Right cardiac atrium (tissue), 5 donors: ENCODE measurements around the gene SV2C. TPM values are rescaled to one million over a fixed set of nuclear protein-coding genes. Genes with fewer than 3 reads are reported as not detected.

Source experiments
- ATAC-seq, 2 donors: fragments of 200-7000 bp; cut with Tn5 transposase; one replicate each; pipeline versions ENCODE4 v1.8.0 to v1.9.1; 2020; ENCODE audit warnings: moderate library complexity in 2 of 2, mild to moderate bottlenecking in 1 of 2
- DNase-seq, 3 donors: peaks; one replicate each; pipeline ENCODE4 v3.0.0-alpha.2; 2020
- H3K27ac ChIP-seq: one replicate; pipeline ENCODE4 v1.5.1; 2013; ENCODE audit warnings: mild to moderate bottlenecking, low read length, control low read depth, moderate library complexity
- H3K27me3 ChIP-seq: one replicate; pipeline ENCODE4 v1.6.1; 2013; ENCODE audit not compliant: control insufficient read depth, insufficient read depth
- H3K4me1 ChIP-seq: one replicate; pipeline ENCODE4 v1.6.1; 2013; ENCODE audit warnings: low read length; ENCODE audit not compliant: control insufficient read depth, insufficient read depth
- H3K4me3 ChIP-seq: one replicate; pipeline ENCODE4 v1.5.1; 2013; ENCODE audit warnings: low read length, control low read depth
- H3K9me3 ChIP-seq: one replicate; pipeline ENCODE4 v1.6.1; 2013; ENCODE audit warnings: low read length; ENCODE audit not compliant: control insufficient read depth
- WGBS: extraction: QIAGEN DNeasy Blood & Tissue Kit; methylation state at CpG from one replicate; pipeline ENCODE4 v1.1.7; 2013; 5-methylcytosine and 5-hydroxymethylcytosine counted together
- intact Hi-C, 4 donors: fragments of 100-400 bp; cut with DNase I; formaldehyde crosslinking; loops; one replicate each; pipeline versions ENCODE4 v1.11.0 to v1.14.0; 2022 to 2023
- polyA plus RNA-seq: library from polyadenylated mRNA; stranded (reverse); fragments of 200-250 nt; gene quantifications from one replicate; pipeline ENCODE4 v1.2.3, GENCODE V29; 2013
- total RNA-seq, 4 donors: library from RNA; stranded (reverse); fragmentation: NEBNext Ultra II Directional; extraction: Animal tissue kit (Norgen Biotek cat#: 25700); gene quantifications; one replicate each; pipeline ENCODE4 v1.2.1, GENCODE V29; 2021
- donor health status: healthy with polysubstance abuse.
- donor health status: DM: no; HTN: yes; CAD: no.
- donor health status: DM: no; HTN: no; CAD: no.
- donor health status: DM: no; HTN: yes; CAD: no; lungs with severe emphysema.
- donor health status: DM: yes; HTN: yes; CAD: no.

Gene SV2C
- total and polyA plus RNA-seq, 5 donors = 0.02 to 0.88 (median 0.11) TPM; not detected in 1

GRCh38 chr5:76257225-76257833, 174.1 kb downstream of the SV2C start:
- no peak overlapping the region for H3K27ac ChIP-seq
- 79% methylated on average over 6 of the region's 6 CpGs for WGBS
- DNase-seq (no peak), ATAC-seq (no peak)
- no peaks in the 10 kb centered on the region for H3K4me1 ChIP-seq
- H3K4me3 ChIP-seq = no peak overlapping the region
- H3K9me3 ChIP-seq = no peaks in the 10 kb centered on the region
- H3K27me3 ChIP-seq = no peaks in the 10 kb centered on the region
- intact Hi-C loops = no loop called here

DNA sequence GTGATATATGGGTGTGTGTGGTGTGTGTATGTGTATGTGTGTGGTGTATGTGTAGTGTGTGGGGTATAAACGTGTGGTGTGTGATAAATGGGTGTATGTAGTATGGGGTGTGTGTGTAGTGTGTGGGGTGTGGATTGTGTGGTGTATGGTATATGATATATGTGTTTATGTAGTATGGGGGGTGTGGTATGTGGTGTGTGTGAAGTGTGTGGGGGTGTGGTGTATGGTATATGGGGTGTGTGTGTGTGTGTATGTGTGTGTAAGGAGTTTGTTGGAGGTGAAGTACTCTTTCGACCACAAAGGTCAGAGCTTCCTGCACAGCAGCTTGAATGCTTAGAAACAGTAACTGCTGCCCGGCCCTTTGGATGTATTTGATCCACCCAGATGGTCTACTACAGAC, 174.7 kb downstream of the SV2C start:
- DNase-seq (no peak), ATAC-seq (no peak)
- Histone ChIP-seq H3K4me3 (no peak overlapping the region), H3K9me3 (no peaks in the 10 kb centered on the region), H3K27me3 (no peaks in the 10 kb centered on the region), H3K4me1 (no peaks in the 10 kb centered on the region), H3K27ac (no peak overlapping the region)
- 68% methylated on average over 3 of the region's 3 CpGs for whole genome bisulfite sequencing
- intact Hi-C loops = no loop called here

DNA sequence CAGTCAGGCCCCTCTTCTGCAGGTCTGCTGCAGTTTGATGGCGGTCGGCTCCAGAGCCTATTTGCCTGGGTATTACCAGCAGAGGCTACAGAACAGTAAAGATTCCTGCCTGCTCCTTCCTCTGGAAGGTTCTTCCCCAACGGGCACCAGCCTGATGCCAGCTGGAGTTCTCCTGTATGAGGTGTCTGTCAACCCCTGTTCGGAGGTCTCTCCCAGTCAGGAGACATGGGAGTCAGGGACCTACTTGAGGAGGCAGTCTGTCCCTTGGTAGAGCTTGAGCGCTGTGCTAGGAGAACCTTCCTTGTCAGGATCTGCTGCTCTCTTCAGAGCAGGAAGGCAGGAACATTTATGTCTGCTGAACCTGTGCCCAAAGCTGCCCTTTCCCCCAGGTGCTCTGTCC, 181.5 kb downstream of the SV2C start:
- intact Hi-C loops = no loop called here
- 79% methylated on average over 5 of the region's 5 CpGs for WGBS
- ATAC-seq (no peak), DNase-seq (no peak)
- no peaks in the 10 kb centered on the region for H3K4me1 ChIP-seq
- H3K9me3 ChIP-seq = no peaks in the 10 kb centered on the region
- no peak overlapping the region for H3K4me3 ChIP-seq
- no peak overlapping the region for H3K27ac ChIP-seq
- H3K27me3 ChIP-seq = no peaks in the 10 kb centered on the region

DNA sequence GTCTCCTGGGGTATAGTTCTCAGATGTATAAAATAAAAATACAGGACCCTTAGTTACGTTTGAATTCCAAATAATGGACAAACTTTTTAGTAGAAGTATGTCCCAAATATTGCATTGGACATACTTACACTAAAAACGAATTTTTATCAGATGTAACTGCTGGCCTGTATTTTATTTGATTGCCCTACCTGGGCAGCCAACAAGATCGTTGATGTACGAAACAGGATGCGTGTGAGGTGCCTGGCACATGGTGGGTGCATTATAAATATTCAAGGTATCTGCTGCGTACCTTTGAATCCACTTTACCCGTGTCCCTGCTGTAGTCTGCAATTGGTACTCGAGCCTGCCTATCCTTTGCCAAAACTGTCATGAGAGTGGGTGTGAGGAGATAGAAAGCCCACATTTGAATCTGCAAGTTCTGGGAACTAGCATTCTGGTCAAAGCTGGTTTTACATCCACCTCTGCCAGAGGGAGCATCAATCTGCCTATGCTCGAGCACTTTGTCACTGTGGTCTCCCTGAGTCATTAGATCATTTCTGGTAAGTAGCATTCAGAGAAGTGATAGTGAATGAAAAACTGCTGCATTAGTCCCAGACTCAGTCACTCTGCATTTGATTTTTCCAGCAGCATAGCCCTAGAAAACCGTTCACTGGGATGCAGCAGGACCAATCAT, 186.2 kb downstream of the SV2C start:
- Histone ChIP-seq H3K4me3 (no peak overlapping the region), H3K27ac (no peak overlapping the region), H3K4me1 (no peaks in the 10 kb centered on the region), H3K27me3 (no peaks in the 10 kb centered on the region), H3K9me3 (no peaks in the 10 kb centered on the region)
- DNase-seq (no peak), ATAC-seq (no peak)
- WGBS = 64% methylated on average over 10 of the region's 10 CpGs
- intact Hi-C loops = no loop called here

GRCh38 chr5:76269932-76270610, 186.9 kb downstream of the SV2C start:
- Histone ChIP-seq H3K27me3 (no peaks in the 10 kb centered on the region), H3K4me3 (no peak overlapping the region), H3K9me3 (no peaks in the 10 kb centered on the region), H3K4me1 (no peaks in the 10 kb centered on the region), H3K27ac (no peak overlapping the region)
- 29% methylated on average over 1 of the region's 1 CpG for WGBS
- no peak for ATAC-seq
- no peak for DNase-seq
- intact Hi-C loops = no loop called here

DNA sequence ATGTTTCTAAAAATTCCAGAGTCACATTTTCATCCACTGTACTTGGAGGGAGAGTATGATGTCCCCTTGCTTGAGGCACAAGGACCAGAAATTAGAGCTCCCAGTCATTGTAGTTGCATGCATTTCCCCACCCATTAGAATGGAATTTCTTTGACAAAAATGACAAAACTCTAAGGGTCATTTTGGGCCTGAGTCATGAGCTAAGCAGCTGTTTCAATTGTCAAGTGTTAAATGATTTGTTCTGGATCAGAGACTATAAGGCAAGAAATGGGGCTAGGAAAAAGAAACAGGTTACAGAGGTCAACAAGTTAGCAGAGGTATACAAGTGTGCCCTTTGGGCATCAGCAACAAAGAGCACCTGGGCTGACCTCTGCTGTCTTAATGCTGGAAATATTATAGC, 188.7 kb downstream of the SV2C start:
- no peak overlapping the region for H3K27ac ChIP-seq
- no peaks in the 10 kb centered on the region for H3K27me3 ChIP-seq
- DNase-seq (no peak), ATAC-seq (no peak)
- no peaks in the 10 kb centered on the region for H3K9me3 ChIP-seq
- no peak overlapping the region for H3K4me3 ChIP-seq
- intact Hi-C loops = no loop called here
- no peaks in the 10 kb centered on the region for H3K4me1 ChIP-seq

GRCh38 chr5:76273206-76273885, 190.2 kb downstream of the SV2C start:
- no peak overlapping the region for H3K4me3 ChIP-seq
- ATAC-seq = no peak
- DNase-seq = no peak
- intact Hi-C loops = no loop called here
- H3K9me3 ChIP-seq = no peaks in the 10 kb centered on the region
- no peaks in the 10 kb centered on the region for H3K27me3 ChIP-seq
- no peak overlapping the region for H3K27ac ChIP-seq
- no peaks in the 10 kb centered on the region for H3K4me1 ChIP-seq
- 35% methylated on average over 8 of the region's 8 CpGs for WGBS

DNA sequence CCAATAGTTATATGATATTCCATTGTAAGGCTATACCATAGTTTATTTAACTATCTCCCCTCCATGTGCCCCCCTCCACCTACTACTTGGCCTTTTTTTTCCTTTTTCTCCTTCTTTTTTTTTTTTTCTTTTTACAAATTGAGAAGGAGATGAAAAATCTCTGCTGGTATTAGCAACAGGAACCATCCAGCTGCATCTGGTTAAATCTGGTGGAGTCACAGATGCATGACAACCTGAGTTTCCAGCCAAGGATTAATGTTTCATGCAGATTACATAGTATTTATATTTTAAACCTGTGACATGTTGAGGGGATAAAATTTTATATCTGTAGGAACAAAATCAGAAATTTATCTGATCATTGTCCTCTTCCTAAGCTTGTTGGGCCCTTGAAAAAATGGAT, 191.4 kb downstream of the SV2C start:
- Histone ChIP-seq H3K9me3 (no peaks in the 10 kb centered on the region), H3K27me3 (no peaks in the 10 kb centered on the region), H3K4me1 (no peaks in the 10 kb centered on the region), H3K27ac (no peak overlapping the region), H3K4me3 (no peak overlapping the region)
- no peak for ATAC-seq
- intact Hi-C loops = no loop called here
- no peak for DNase-seq

- intact Hi-C loops = no loop called here
- Histone ChIP-seq H3K4me3 (no peak overlapping the region), H3K27ac (no peak overlapping the region), H3K4me1 (no peaks in the 10 kb centered on the region), H3K27me3 (no peaks in the 10 kb centered on the region), H3K9me3 (no peaks in the 10 kb centered on the region)
- DNase-seq (no peak), ATAC-seq (no peak)
These were observed 194.6 kb downstream of the SV2C start for GRCh38 chr5:76277736-76278135.

DNA sequence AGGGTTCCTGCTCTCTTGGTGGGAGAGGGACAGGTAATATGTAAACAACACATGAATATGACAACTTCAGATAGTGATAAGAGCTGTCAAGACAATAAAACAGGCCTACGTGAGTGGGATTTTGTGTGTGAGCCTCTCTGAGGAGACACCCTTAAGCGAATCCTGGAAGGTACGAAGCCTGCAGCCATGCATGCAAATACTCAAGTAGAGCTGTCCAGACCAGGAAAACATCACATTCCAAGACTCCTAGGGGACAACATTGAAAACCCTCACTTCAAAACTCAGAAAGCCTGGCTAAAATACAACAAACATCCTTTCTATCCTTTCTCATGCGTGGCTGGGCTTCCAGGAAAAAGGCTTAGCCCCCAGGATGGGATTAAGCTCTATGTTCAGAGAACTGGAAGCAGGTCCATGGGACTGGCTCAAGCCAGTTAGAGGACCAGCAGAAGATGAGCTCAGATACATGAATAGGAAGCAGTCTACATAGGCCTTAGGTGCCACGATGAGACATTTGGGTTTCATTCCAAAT, 195.1 kb downstream of the SV2C start:
- H3K27me3 ChIP-seq = no peaks in the 10 kb centered on the region
- H3K27ac ChIP-seq = no peak overlapping the region
- intact Hi-C loops = no loop called here
- H3K9me3 ChIP-seq = no peaks in the 10 kb centered on the region
- no peaks in the 10 kb centered on the region for H3K4me1 ChIP-seq
- DNase-seq (no peak), ATAC-seq (no peak)
- no peak overlapping the region for H3K4me3 ChIP-seq
- whole genome bisulfite sequencing = 76% methylated on average over 5 of the region's 5 CpGs

DNA sequence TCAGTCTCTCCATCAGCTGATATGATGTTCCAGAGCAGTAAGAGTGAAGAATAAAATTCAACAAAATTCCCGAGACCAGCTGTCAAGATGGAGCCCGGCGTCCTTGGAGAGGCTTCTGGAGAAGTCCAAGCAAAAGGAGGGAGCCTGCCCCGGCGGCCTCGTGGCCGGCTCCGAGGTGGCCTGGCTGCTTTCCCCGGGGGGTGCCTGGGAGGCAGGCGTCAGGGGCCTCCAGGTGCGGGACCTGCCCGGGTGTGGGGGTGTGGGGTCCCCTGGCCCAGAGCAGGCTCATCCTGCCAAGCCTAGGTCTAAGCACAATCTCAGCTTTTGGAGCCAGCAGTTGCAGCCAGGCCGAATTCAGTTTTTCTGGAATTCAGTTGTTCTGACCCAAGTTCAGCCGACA, 197.3 kb downstream of the SV2C start:
- no peak overlapping the region for H3K4me3 ChIP-seq
- H3K9me3 ChIP-seq = no peaks in the 10 kb centered on the region
- no peak overlapping the region for H3K27ac ChIP-seq
- DNase-seq = no peak
- H3K4me1 ChIP-seq = no peaks in the 10 kb centered on the region
- no peaks in the 10 kb centered on the region for H3K27me3 ChIP-seq
- 90% methylated on average over 14 of the region's 14 CpGs for WGBS
- intact Hi-C loops = no loop called here
- ATAC-seq = no peak
